DMS79 (cell line): ENCODE data around the gene PLXNB3.
A peak's percentile ranks its signal among the peaks of the same experiment; 100 is the strongest.

Experiments
- DNase-seq: peaks from one replicate; lab custom pipeline; 2025; lab: John Stamatoyannopoulos, UW

PLXNB3 gene

GRCh38 chrX:153791104-153791852 lies 27.2 kb downstream of the PLXNB3 start:
- DNase-seq = no peak

- DNase-seq = no peak
Measured at GRCh38 chrX:153792368-153792767, 28.3 kb downstream of the PLXNB3 start.

- no peak for DNase-seq
Measured at GRCh38 chrX:153793291-153793690, 29.2 kb downstream of the PLXNB3 start.

- peak; percentile 84 for DNase-seq
Measured at GRCh38 chrX:153794018-153794896, 30.2 kb downstream of the PLXNB3 start, which contains the start of the genes IDH3G and SSR4. TSS of gene IDH3G (minus strand) at chrX:153794375. CDS start at chrX:153794326, 49 bp downstream. TSS of gene SSR4 (plus strand) at chrX:153794668. CDS start at chrX:153794688, 20 bp downstream.

GRCh38 chrX:153794897-153795816 lies 31.1 kb downstream of the PLXNB3 start:
- DNase-seq = no peak

GRCh38 chrX:153797415-153798015 lies 33.5 kb downstream of the PLXNB3 start:
- no peak for DNase-seq

- no peak for DNase-seq
Measured at GRCh38 chrX:153799326-153799725, 35.3 kb downstream of the PLXNB3 start.

- DNase-seq = no peak
Measured at GRCh38 chrX:153800177-153800722, 36.2 kb downstream of the PLXNB3 start.

GRCh38 chrX:153800746-153801145 lies 36.7 kb downstream of the PLXNB3 start:
- no peak for DNase-seq

GRCh38 chrX:153801669-153802068 lies 37.6 kb downstream of the PLXNB3 start:
- no peak for DNase-seq

GRCh38 chrX:153802513-153803045 lies 38.5 kb downstream of the PLXNB3 start:
- DNase-seq = no peak

- no peak for DNase-seq
Measured at GRCh38 chrX:153803211-153804099, 39.4 kb downstream of the PLXNB3 start.

GRCh38 chrX:153804100-153804595 lies 40.1 kb downstream of the PLXNB3 start:
- no peak for DNase-seq

GRCh38 chrX:153804621-153805020 lies 40.6 kb downstream of the PLXNB3 start:
- no peak for DNase-seq

GRCh38 chrX:153805436-153805835 lies 41.4 kb downstream of the PLXNB3 start:
- no peak for DNase-seq

- no peak for DNase-seq
Measured at GRCh38 chrX:153806999-153807575, 43.0 kb downstream of the PLXNB3 start.

- no peak for DNase-seq
Measured at GRCh38 chrX:153807976-153808375, 43.9 kb downstream of the PLXNB3 start.

GRCh38 chrX:153812220-153812619 lies 48.2 kb downstream of the PLXNB3 start:
- no peak for DNase-seq

- no peak for DNase-seq
Measured at GRCh38 chrX:153813161-153813560, 49.1 kb downstream of the PLXNB3 start.
